Vagina (tissue), 2 donors: ENCODE measurements around the gene ST6GALNAC6.

Experiments used
- CTCF ChIP-seq, 3 experiments: fragments of 450-650 bp in 2 of 3; fragments of 200-600 bp in 1 of 3; sonication (generic) in 1 of 3; IDR thresholded peaks; one replicate each; pipeline ENCODE4 v1.5.1; 2017 to 2019; ENCODE audit warnings: antibody characterized with exemption in 3 of 3, mild to moderate bottlenecking in 2 of 3, moderate library complexity in 2 of 3
- POLR2A ChIP-seq, 2 donors: fragments of 450-650 bp; IDR thresholded peaks; one replicate each; pipeline ENCODE4 v1.6.1; 2017; ENCODE audit warnings: antibody characterized with exemption in 2 of 2, mild to moderate bottlenecking in 2 of 2, moderate library complexity in 2 of 2
- POLR2AphosphoS5 ChIP-seq, 2 donors: sonication (generic); formaldehyde crosslinking; IDR thresholded peaks; one replicate each; pipeline ENCODE4 v1.9.0; 2017; ENCODE audit warnings: antibody characterized with exemption in 2 of 2, mild to moderate bottlenecking in 2 of 2, low read depth in 1 of 2; ENCODE audit not compliant: insufficient read depth in 1 of 2

GRCh38 chr9:127918183-127919107 lies 19.0 kb upstream of the ST6GALNAC6 start:
- TF ChIP-seq POLR2AphosphoS5 (IDR thresholded peaks at IDR 0.05; ENCODE audit: insufficient read depth in 1 of 2, low read depth in 1 of 2) (no peak), CTCF (IDR thresholded peaks at IDR 0.05) (no peak), POLR2A (IDR thresholded peaks at IDR 0.05) (no peak)
